H1 (cell line): ENCODE measurements around the gene TP53TG3. TPM values are rescaled to one million over a fixed set of nuclear protein-coding genes. Genes with fewer than 3 reads are reported as not detected.
"Not testable (repeated sequence)": the region's sequence is repeated elsewhere in the genome, so short reads cannot be mapped to it uniquely, and the experiment has no call there.

Source experiments
- CTCF ChIA-PET: fragments of 300-600 bp; sonication (Branson Sonifier 250); formaldehyde crosslinking; loops from one replicate; lab custom pipeline; 2021; ENCODE audit not compliant: partially characterized antibody; lab: Charles Lee
- POLR2A ChIA-PET: fragments of 300-600 bp; sonication (Branson Sonifier 250); formaldehyde crosslinking; loops from one replicate; lab custom pipeline; 2021; ENCODE audit warnings: inconsistent platforms; ENCODE audit not compliant: partially characterized antibody; lab: Charles Lee
- DNase-seq, 2 experiments: peaks; one replicate each; pipeline versions ENCODE4 v3.0.0 to v3.0.0-alpha.2; 2010 to 2022; ENCODE audit warnings: low spot score in 2 of 2, low read depth in 1 of 2, mixed read lengths in 1 of 2
- FAIRE-seq: peaks from 2 replicates; lab custom pipeline; 2011; peaks lifted over from hg19 to GRCh38; lab: Jason Lieb, UNC
- H2AFZ ChIP-seq: 2 replicates; pipeline ENCODE4 v1.8.1; 2012; ENCODE audit warnings: low read length, inconsistent platforms
- H2AK5ac ChIP-seq: 2 replicates; pipeline ENCODE4 v1.6.1; 2013; ENCODE audit warnings: low read depth, low read length
- H2BK120ac ChIP-seq: replicated peaks from 2 replicates; pipeline ENCODE3; 2013; ENCODE audit warnings: low read depth, low read length, inconsistent platforms
- H2BK12ac ChIP-seq: 2 replicates; pipeline ENCODE4 v1.6.1; 2013; ENCODE audit warnings: low read depth, low read length
- H2BK15ac ChIP-seq: 2 replicates; pipeline ENCODE4 v1.6.1; 2013; ENCODE audit warnings: low read length
- H2BK20ac ChIP-seq: 2 replicates; pipeline ENCODE4 v1.6.1; 2013; ENCODE audit warnings: low read length
- H2BK5ac ChIP-seq: 2 replicates; pipeline ENCODE4 v1.6.1; 2013; ENCODE audit warnings: low read depth, low read length
- H3K14ac ChIP-seq: 2 replicates; pipeline ENCODE4 v1.6.1; 2013; ENCODE audit warnings: inconsistent platforms; ENCODE audit not compliant: insufficient read length
- H3K18ac ChIP-seq: 2 replicates; pipeline ENCODE4 v1.6.1; 2013; ENCODE audit warnings: low read length; ENCODE audit errors: extremely low read depth
- H3K23ac ChIP-seq: 2 replicates; pipeline ENCODE4 v1.6.1; 2013; ENCODE audit warnings: inconsistent platforms; ENCODE audit not compliant: insufficient read length
- H3K23me2 ChIP-seq: 2 replicates; pipeline ENCODE4 v1.6.1; 2013; ENCODE audit warnings: low read depth, low read length
- H3K27ac ChIP-seq: 2 replicates; pipeline ENCODE4 v1.6.1; 2011; ENCODE audit warnings: low read depth, low read length, inconsistent platforms
- H3K27me3 ChIP-seq, 4 experiments: replicated peaks in 1 of 4; 1 replicate in 1 of 4; 2 replicates in 3 of 4; pipeline versions ENCODE4 v1.6.1 to v1.8.1; 2011 to 2013; ENCODE audit warnings: low read length in 3 of 4, mild to moderate bottlenecking in 3 of 4, inconsistent platforms in 2 of 4, mixed read lengths in 2 of 4, moderate library complexity in 1 of 4; ENCODE audit not compliant: control insufficient read depth in 3 of 4, insufficient read depth in 3 of 4; ENCODE audit errors: extremely low read depth in 1 of 4
- H3K36me3 ChIP-seq, 4 experiments: 2 replicates each; pipeline versions ENCODE4 v1.6.1 to v1.8.1; 2011 to 2013; ENCODE audit warnings: mild to moderate bottlenecking in 4 of 4, low read length in 3 of 4, moderate library complexity in 2 of 4, control low read depth in 1 of 4, inconsistent platforms in 1 of 4; ENCODE audit not compliant: insufficient read depth in 4 of 4, control insufficient read depth in 2 of 4
- H3K4ac ChIP-seq: replicated peaks from 2 replicates; pipeline ENCODE3; 2013; ENCODE audit warnings: low read length, low read depth, mixed read lengths, inconsistent platforms; ENCODE audit not compliant: insufficient read length
- H3K4me1 ChIP-seq, 4 experiments: replicated peaks in 1 of 4; 1 replicate in 1 of 4; 2 replicates in 3 of 4; pipeline versions ENCODE4 v1.6.1 to v1.8.1; 2011 to 2013; ENCODE audit warnings: low read length in 3 of 4, inconsistent platforms in 2 of 4, mixed read lengths in 1 of 4; ENCODE audit not compliant: insufficient read depth in 4 of 4, control insufficient read depth in 3 of 4
- H3K4me2 ChIP-seq, 2 experiments: 2 replicates each; pipeline versions ENCODE4 v1.6.1 to v1.8.1; 2011 to 2013; ENCODE audit warnings: low read depth in 2 of 2, low read length in 2 of 2, control low read depth in 1 of 2, inconsistent platforms in 1 of 2, mild to moderate bottlenecking in 1 of 2; ENCODE audit not compliant: insufficient read depth in 1 of 2
- H3K4me3 ChIP-seq, 4 experiments: fragments of 200-600, 300-600 bp in 1 of 4; sonication (generic), shearing (Covaris generic), sonication (Bioruptor Twin) in 1 of 4; 2 replicates each; pipeline versions ENCODE4 v1.5.1 to v1.8.1; 2011 to 2016; ENCODE audit warnings: low read length in 4 of 4, low read depth in 3 of 4, control low read depth in 2 of 4, inconsistent platforms in 2 of 4, mild to moderate bottlenecking in 2 of 4, mixed read lengths in 1 of 4, moderate library complexity in 1 of 4; ENCODE audit not compliant: insufficient read depth in 2 of 4; ENCODE audit errors: extremely low read depth in 1 of 4
- H3K56ac ChIP-seq: replicated peaks from 2 replicates; pipeline ENCODE3; 2013; ENCODE audit warnings: low read depth, mild to moderate bottlenecking, mixed read lengths, low read length, inconsistent platforms; ENCODE audit not compliant: insufficient read length
- H3K79me1 ChIP-seq: 2 replicates; pipeline ENCODE4 v1.6.1; 2013; ENCODE audit warnings: low read depth, low read length, control low read depth
- H3K79me2 ChIP-seq, 2 experiments: 2 replicates each; pipeline versions ENCODE4 v1.6.1 to v1.8.1; 2012 to 2013; ENCODE audit warnings: low read length in 2 of 2, mild to moderate bottlenecking in 2 of 2, inconsistent platforms in 1 of 2; ENCODE audit not compliant: insufficient read depth in 2 of 2, control insufficient read depth in 1 of 2
- H3K9ac ChIP-seq, 4 experiments: replicated peaks in 1 of 4; 1 replicate in 1 of 4; 2 replicates in 3 of 4; pipeline versions ENCODE4 v1.6.1 to v1.8.1; 2011 to 2013; ENCODE audit warnings: low read depth in 3 of 4, low read length in 3 of 4, control low read depth in 2 of 4, mild to moderate bottlenecking in 2 of 4, moderate library complexity in 2 of 4, inconsistent platforms in 1 of 4; ENCODE audit errors: extremely low read depth in 1 of 4
- H3K9me3 ChIP-seq, 2 experiments: 2 replicates each; pipeline versions ENCODE4 v1.6.1 to v1.8.1; 2012 to 2013; ENCODE audit warnings: mild to moderate bottlenecking in 2 of 2, moderate library complexity in 2 of 2, control low read depth in 1 of 2, inconsistent platforms in 1 of 2, low read depth in 1 of 2, low read length in 1 of 2, mixed read lengths in 1 of 2; ENCODE audit not compliant: insufficient read depth in 2 of 2
- H4K20me1 ChIP-seq, 2 experiments: replicated peaks in 1 of 2; 2 replicates each; pipeline versions ENCODE3 to v1.8.1; 2011 to 2013; ENCODE audit warnings: inconsistent platforms in 2 of 2, low read length in 2 of 2, mild to moderate bottlenecking in 1 of 2; ENCODE audit not compliant: insufficient read depth in 2 of 2, control insufficient read depth in 1 of 2
- H4K5ac ChIP-seq: 2 replicates; pipeline ENCODE4 v1.6.1; 2013; ENCODE audit warnings: low read length, low read depth, mixed read lengths, inconsistent platforms; ENCODE audit not compliant: insufficient read length
- H4K8ac ChIP-seq: 2 replicates; pipeline ENCODE4 v1.8.0; 2013; ENCODE audit warnings: mild to moderate bottlenecking, moderate library complexity, low read length, inconsistent platforms; ENCODE audit not compliant: insufficient read depth; ENCODE audit errors: extremely low read depth
- H4K91ac ChIP-seq: replicated peaks from 2 replicates; pipeline ENCODE3; 2013; ENCODE audit warnings: low read length, mixed read lengths, inconsistent platforms; ENCODE audit not compliant: insufficient read length
- WGBS, 2 experiments: shearing (Covaris generic) in 1 of 2; methylation state at CpG; one replicate each; pipeline versions ENCODE4 v1.1.6 to v1.1.7; 2013 to 2015; ENCODE audit warnings: low lambda C conversion rate in 2 of 2, mixed read lengths in 2 of 2, inconsistent platforms in 1 of 2, low coverage in 1 of 2, missing lambda C conversion rate in 1 of 2; ENCODE audit not compliant: insufficient replicate concordance in 2 of 2, insufficient coverage in 1 of 2, insufficient read length in 1 of 2; ENCODE audit errors: extremely low coverage in 1 of 2, missing lambda C conversion rate in 1 of 2; 5-methylcytosine and 5-hydroxymethylcytosine counted together
- polyA plus RNA-seq, 7 experiments: library from polyadenylated mRNA; depleted of rRNA in 3 of 7; stranded (reverse) in 5 of 7; unstranded in 2 of 7; fragments of >200 nt in 5 of 7; fragments of 200-250 nt in 2 of 7; gene quantifications; 1 replicate in 5 of 7; 2 replicates in 1 of 7; 4 replicates in 1 of 7; pipeline versions ENCODE4 v1.2.1 to v1.2.3, GENCODE V29; 2011 to 2013; ENCODE audit warnings: missing spikeins in 2 of 7, mixed read lengths in 2 of 7
- total RNA-seq: library from RNA; stranded (reverse); fragmentation: NEBNext Ultra II Directional; extraction: Animal tissue kit (Norgen Biotek cat#: 25700); gene quantifications from 2 replicates; pipeline ENCODE4 v1.2.1, GENCODE V29; 2021

TP53TG3 gene
- total and polyA plus RNA-seq, 2 of the 8 experiments (the other 6 are each of a cell fraction or from before 2014, with no cell fraction given) = not detected

- H4K8ac ChIP-seq, POLR2A ChIA-PET, H3K4ac ChIP-seq, H3K4me3 ChIP-seq, CTCF ChIA-PET, H3K9me3 ChIP-seq, H4K91ac ChIP-seq, H4K20me1 ChIP-seq, H3K27ac ChIP-seq, H3K79me2 ChIP-seq, H3K4me2 ChIP-seq, H2AK5ac ChIP-seq, H2AFZ ChIP-seq, H2BK5ac ChIP-seq, H3K4me1 ChIP-seq, H3K27me3 ChIP-seq, FAIRE-seq, H4K5ac ChIP-seq, H3K14ac ChIP-seq, H3K23ac ChIP-seq, H3K9ac ChIP-seq, H3K18ac ChIP-seq, DNase-seq, H3K56ac ChIP-seq, H3K23me2 ChIP-seq, H2BK20ac ChIP-seq, H3K79me1 ChIP-seq, H2BK15ac ChIP-seq, H2BK12ac ChIP-seq, H3K36me3 ChIP-seq, H2BK120ac ChIP-seq: not testable (repeated sequence)
- 50% methylated on average over 1 of the region's 2 CpGs; no CpG with 5 or more reads in 1 of the 2 experiments for WGBS, 2 experiments
Measured at GRCh38 chr16:32646177-32646576, 29.8 kb downstream of the TP53TG3 start.

- H3K14ac ChIP-seq, H3K9me3 ChIP-seq, FAIRE-seq, H3K36me3 ChIP-seq, H3K23me2 ChIP-seq, H3K4me3 ChIP-seq, H3K79me2 ChIP-seq, H3K9ac ChIP-seq, H3K4ac ChIP-seq, H3K23ac ChIP-seq, H2BK20ac ChIP-seq, H4K91ac ChIP-seq, H4K8ac ChIP-seq, H3K4me1 ChIP-seq, H3K79me1 ChIP-seq, H4K5ac ChIP-seq, H2AK5ac ChIP-seq, H4K20me1 ChIP-seq, H3K27ac ChIP-seq, DNase-seq, H3K27me3 ChIP-seq, H3K56ac ChIP-seq, H2BK120ac ChIP-seq, H2BK15ac ChIP-seq, H2BK5ac ChIP-seq, H3K4me2 ChIP-seq, POLR2A ChIA-PET, H2BK12ac ChIP-seq, H2AFZ ChIP-seq, CTCF ChIA-PET, H3K18ac ChIP-seq: not testable (repeated sequence)
- 76 to 100% methylated on average over 5 to 6 of the region's 6 CpGs for WGBS, 2 experiments
Measured at GRCh38 chr16:32645278-32645908, 30.6 kb downstream of the TP53TG3 start.
